HL-60 (cell line): ENCODE data around the gene LINC01488.
A peak's percentile ranks its signal among the peaks of the same experiment; 100 is the strongest.

Source experiments
- CTCF ChIP-seq: IDR thresholded peaks from one replicate; pipeline ENCODE4 v1.5.1; 2011; ENCODE audit warnings: low read length, control low read depth, inconsistent platforms; ENCODE audit not compliant: insufficient read depth
- POLR2AphosphoS5 ChIP-seq: IDR thresholded peaks from 2 replicates; pipeline ENCODE4 v1.6.1; 2012; ENCODE audit warnings: low read depth
- REST ChIP-seq: IDR thresholded peaks from 2 replicates; pipeline ENCODE4 v1.6.1; 2012; ENCODE audit warnings: low read depth; ENCODE audit not compliant: insufficient replicate concordance

GRCh38 chr11:69436041-69436982 lies 45.2 kb upstream of the LINC01488 start:
- TF ChIP-seq CTCF = no peak
- no peak for TF ChIP-seq REST
- 0 out of 2 replicates have a peak, but pooled peaks have one; percentile 38 for TF ChIP-seq POLR2AphosphoS5
